Measurements from ENCODE around the gene OBSCN.
A peak's percentile ranks its signal among the peaks of the same experiment; 100 is the strongest.

Gene OBSCN

DNA sequence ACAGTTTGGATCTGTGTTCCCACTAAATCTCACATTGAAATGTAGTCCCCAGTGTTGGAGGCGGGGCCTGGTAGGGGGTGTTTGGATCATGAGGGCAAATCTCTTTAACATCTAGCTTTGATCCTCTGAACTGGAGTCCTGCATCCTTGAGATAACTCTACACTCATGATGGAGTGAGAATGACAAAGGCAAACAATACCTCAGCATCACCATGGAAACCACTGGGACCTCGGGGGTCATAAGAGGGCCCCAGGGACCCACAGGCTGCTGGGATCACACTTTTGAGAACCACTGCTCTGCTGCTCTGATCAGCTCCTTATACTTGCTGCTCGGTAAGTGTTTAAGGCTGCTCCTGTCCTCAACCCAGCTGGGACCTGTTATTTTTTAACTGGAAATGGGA is 13.4 kb upstream of the OBSCN start:
- DNase-seq: no peak

DNA sequence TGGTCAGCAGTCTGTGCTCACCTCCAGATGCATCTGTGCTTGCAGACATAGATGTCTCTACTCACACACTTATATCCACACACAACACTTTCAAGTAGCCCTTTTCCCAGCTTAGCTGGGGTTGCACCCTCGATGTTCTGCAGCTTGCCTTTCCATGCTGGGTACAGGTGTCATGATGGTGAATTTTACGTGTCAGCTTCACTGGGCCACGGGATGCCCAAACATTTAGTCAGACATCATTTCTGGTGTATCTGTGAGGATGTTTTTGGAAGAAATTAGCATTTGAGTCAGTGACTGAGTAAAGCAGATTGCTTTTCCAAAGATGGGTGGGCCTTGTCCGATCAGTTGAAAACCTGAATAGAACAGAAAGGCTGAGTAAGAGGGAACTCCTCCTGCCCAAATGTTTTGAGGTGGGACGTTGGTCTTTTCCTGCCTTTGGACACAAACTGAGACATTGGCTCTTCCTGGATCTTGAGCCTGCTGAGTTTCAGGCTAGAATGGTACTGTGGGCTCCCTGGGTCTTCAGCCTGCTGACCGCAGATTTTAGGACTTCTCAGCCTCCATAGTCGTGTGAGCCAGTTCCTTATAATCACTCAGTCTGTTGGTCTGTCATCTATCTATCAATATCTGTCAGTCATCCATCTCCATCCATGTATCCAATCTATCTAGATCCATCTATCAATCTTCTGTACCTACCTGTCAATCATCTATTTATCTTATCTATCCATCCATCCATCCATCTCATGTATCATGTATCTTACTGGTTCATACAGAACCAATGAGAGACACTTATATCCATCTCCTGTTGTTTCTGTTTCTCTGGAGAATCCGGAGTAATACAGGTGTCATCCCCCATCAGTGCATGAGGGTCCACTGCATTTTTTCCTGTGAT is 12.7 kb upstream of the OBSCN start:
- DNase-seq: no peak

DNA sequence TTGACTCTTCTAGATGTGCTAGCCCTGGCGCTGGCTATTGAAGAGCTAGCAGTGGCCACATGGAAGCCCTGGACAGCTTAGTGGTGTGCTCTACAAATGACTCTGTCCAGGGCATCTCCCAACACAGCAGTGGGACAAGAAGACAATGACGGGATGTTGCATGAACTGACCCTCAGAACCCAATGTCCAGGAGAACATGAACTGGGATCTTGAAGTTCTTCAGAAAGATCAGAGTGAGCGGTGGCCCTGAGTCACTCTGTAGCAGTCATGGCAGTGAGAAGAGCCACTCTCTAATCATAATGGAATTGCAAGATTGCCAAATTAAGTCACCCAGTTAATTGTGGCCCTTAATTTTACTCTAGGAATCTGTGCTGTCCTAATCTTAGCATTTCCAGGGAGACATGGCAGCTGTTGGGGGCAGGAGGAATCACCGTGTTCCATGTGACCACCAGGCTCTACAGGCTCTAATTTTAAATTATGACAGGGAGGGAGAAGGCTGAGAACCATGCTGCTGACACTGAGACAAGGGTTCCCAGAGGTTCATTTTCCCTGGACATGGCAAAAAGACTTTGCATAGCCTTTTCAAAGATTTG is 10.2 kb upstream of the OBSCN start:
- no peak for DNase-seq

- no peak for DNase-seq
Measured at GRCh38 chr1:228198977-228199590, 8.8 kb upstream of the OBSCN start.

DNA sequence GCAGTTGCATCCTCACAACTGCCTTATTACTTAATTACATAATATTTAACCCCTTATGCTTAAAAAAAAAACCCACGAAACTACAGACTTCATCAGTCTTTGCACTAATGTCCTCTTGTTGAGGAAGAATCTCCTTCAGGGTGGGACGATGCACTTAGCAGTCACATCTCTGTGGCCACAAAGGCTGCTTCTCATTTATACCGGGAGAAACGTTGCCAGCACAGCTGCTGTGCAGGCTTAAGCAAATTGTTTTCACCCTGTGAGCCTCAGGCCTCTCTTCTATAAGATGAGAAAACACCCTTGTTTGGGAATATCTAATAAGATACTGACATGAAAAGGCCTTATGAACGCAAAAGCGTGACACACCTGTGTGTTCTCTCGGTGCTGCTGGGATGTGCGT is 2.9 kb upstream of the OBSCN start:
- DNase-seq: no peak

DNA sequence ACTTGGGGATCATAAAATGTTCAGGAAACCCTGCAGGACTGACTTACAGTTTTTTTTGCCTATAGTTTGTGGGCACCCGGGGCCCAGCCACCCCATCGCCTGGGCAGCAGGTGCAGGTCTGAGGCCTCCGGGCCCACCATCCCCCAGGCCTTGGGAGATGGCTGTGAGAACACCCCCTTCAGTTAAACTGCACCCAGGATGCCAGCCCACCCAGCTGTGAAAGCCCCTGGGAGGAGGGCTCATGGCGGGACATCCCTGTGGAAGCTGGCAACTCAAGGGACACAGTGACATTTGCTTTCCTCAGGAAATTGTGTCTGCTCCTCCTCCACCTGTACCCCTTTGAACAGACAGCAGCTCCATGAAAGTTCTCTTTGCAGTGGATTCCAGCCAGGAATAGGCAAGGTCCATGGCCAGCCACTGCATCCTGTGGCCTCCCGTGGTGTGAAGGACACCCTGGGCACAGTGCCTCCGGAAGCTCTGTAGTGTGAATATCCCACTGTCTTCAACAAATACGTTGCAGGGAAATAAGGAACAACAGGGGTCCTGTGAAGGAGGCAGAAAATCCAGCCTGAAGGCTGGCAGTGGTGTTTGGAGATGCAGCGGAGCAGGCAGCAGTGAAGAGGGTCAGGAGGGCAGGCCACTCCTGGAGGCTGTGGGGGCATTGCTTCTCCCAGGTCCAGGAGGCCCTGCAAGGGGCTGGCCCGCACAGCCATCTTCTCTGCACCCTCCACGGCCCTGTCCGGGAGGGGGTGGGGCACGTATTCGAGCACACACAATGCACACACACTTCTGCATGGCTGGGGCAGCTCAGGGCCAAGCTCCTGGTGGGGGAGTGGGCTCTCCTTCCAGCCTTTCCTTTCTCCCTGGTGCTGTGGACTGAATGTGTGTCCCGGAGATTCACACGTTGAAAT is 2.1 kb upstream of the OBSCN start:
- DNase-seq: no peak

- DNase-seq: no peak
Measured at GRCh38 chr1:228206582-228207351, 1.1 kb upstream of the OBSCN start.

DNA sequence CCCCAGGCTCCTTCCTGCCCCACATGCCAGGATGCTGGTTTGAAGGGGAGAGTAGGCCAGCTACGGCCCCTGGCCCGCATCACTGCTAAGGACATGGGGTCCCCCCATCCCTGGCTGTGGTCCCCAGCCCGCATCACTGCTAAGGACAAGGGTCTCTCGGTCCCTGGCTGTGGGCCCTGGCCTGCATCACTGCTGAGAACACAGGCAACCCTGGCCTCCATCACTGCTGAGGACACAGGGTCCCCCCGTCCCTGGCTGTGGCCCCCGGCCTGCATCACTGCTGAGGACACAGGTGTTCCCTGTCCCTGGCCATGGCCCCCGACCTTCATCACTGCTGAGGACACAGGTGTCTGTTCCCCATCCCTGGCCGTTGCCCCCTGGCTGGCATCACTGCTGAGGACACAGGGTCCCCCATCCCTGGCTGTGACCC is 448 bp upstream of the OBSCN start:
- no peak for DNase-seq

DNA sequence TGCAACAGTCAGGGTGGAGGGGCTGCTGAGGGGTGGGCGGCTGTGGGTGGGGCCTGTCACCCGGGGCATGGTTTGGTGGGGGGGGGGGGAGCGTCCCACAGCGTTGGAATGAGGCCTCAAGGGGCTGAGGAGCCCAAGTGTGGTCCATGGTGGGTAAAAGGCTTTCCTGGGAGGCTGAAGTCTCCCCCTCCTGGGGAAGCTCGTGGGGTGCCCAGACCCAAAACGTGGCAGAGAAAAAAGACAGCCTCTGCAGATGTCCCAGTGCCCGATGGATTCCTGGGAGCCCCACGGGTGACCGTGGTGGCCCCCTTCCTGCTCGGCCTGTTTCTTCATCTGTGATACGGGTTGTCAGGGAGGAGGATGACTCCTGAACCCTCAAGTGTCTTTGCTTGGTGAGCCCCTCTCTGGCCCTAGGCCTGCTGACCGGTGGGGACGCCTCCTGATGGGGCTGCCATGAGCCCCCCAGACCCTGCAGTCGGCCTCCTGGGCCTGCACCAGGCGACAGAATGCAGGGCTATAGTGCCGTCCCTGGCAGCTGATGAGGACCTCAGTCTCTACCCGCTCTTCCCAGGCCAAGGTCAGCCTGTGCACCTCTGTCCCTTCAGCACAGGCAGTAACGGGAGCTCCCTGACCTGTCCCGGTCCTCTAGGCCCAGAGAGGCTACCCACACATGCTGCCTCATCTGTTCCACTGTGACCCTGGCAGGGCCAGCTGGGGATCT is 1.1 kb downstream of the OBSCN start:
- no peak for DNase-seq

GRCh38 chr1:228209657-228210056 is 1.8 kb downstream of the OBSCN start:
- no peak for DNase-seq

GRCh38 chr1:228210076-228210651 is 2.3 kb downstream of the OBSCN start:
- DNase-seq: no peak

DNA sequence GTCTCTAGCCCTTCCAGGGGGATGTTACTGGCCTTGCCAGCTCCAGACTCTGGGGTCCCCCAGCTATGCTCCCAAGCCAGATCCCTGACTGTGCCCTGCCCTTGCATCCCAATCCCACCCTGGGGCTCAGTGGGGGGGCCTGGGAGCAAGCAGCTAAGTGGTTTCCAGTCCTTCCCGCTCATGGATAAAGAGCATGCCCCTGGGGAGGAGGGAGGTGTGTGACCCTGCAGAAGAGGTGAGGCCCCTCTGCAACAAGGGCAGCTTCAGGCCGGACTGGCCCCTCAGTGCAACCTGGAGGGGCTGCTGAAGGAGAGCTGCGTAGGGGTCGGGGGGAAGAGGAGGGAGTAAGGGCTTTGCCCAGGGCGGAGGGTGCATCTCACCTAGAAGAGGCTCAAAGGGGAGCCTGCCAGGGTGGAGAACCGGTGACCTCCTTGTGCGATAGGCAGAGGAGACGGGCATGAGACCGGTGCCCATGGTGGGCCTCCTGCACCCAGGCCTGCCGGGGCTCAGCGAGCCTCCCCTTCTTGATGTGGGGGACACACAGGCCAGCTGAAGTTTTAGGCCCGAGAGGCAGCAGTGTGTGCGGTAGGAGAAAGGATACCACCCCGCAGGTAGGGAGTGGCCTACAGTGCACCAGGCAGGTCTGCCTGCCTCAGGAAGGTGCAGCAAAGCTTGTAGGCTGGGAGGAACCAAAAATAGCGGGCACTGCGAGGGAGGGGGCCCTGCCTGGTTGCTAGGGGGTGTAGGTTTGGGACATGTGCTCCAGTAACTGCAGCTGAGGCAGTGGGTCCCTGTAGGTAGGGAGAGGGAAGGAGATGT is 3.1 kb downstream of the OBSCN start:
- DNase-seq: no peak

- no peak for DNase-seq
Measured at GRCh38 chr1:228211531-228212414, 3.9 kb downstream of the OBSCN start.

DNA sequence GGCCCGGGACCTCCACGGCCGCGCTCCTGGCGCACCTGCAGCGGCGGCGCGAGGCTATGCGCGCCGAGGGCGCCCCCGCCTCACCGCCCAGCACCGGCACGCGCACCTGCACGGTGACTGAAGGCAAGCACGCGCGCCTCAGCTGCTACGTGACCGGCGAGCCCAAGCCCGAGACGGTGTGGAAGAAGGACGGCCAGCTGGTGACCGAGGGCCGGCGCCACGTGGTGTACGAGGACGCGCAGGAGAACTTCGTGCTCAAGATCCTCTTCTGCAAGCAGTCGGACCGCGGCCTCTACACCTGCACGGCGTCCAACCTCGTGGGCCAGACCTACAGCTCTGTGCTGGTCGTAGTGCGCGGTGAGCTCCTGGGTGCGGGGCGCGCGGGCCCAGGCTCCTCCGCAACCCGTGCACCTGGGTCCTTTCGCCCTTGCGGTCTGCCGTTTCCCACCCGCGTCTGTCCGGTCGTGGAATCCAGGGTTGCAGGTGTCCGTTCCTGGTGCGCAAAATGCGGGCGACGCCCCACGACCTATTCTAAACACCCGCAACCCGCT is 4.6 kb downstream of the OBSCN start:
- no peak for DNase-seq

- peak; percentile 11 for DNase-seq
Measured at GRCh38 chr1:228212966-228213844, 5.4 kb downstream of the OBSCN start.

DNA sequence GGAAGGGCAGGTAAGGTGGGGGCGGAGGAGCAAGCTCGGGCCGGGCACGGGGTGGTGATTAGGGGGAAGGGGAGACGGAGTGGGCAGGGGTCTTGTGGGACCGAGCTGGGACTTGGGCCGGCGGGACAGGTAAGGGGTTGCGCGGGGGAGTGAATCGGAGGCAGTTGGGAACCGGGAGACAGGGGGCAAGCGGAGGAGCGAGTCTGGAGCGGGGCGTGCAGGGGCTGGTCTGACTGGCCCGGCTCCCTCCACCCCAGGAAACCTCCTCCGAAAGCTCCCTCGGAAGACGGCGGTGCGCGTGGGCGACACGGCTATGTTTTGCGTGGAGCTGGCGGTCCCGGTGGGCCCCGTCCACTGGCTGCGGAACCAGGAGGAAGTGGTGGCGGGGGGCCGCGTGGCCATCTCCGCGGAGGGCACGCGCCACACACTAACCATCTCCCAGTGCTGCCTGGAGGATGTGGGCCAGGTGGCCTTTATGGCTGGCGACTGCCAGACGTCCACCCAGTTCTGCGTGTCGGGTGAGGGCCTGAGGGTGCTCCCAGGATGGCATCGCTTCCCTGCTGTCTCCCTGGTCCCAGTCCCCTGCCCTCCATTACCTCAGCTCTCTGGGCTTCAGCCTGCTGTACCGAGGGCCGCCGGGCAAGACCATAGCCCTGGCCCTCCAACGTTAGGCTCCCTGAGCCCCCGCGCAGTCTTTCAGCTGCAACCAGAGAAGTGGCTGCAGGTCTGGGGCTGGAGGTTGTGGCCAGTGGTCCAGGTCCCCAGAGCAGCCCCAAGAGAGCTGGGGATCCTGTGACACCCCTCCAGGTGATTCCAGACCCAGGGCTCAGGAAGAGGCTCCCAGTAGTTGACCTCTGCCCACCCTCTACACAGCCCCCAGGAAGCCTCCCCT is 6.3 kb downstream of the OBSCN start:
- no peak for DNase-seq
